Epidermal melanocyte (primary cell): Measurements from ENCODE around the gene E2F3.
A peak's percentile ranks its signal among the peaks of the same experiment; 100 is the strongest.

ENCODE experiments used
- DNase-seq: peaks from one replicate; pipeline ENCODE4 v3.0.0; 2011; ENCODE audit warnings: low spot score; ENCODE audit not compliant: insufficient read length

The E2F3 gene

GRCh38 chr6:20533746-20534294, 132.1 kb downstream of the E2F3 start:
- no peak for DNase-seq

DNA sequence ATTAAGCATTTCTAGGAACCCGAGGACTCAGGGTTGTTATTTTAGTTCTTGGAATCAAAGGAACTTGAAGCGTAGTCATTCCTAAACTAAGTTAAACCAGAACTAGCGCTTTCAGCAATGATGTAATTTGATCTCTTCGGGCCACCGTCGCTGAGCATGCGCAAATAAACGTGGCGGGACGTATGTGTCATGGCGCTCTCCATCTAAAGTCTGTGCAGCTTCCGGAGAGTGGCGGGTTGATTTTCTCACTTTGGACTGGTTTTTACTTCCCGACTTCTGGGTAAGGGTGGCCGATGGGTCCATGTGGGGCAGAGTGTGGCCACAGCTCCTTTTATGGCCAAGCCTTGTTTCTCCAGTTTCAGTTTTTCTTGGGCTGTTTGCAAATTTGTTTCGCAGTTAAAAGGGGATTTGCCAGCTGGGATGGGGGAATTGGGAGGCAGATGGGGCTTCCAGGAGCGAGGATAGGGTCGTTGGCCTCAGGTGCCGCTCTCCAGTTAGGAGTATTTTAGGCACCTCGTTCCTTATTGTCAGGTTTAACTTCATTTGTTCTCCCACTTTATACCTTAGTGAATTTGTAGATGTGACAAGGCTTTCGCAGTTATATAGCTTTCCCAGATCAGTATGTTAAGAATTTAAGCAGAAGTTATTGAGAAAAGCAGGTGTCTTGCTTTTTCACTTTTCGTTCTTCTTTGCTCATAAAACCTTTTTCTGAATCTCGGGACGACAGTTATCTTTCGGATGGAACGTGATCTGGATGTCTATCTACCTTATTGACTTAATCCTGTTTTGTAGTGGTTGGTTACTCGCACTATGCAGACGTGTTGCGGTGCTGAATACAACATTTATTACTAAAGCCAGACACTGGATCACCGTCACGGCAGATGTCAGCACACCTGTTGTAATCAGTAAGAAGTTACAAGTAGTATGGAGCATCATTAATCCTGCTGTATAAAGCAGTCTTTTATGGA, 132.9 kb downstream of the E2F3 start, which contains the start of gene CDKAL1:
Gene CDKAL1 (plus strand): TSS at position 163 of the 968 bp plus-strand sequence. CDS start 11,894 bp downstream, outside the sequence.
- DNase-seq: peak; percentile 52

GRCh38 chr6:20538131-20538662, 136.5 kb downstream of the E2F3 start:
- no peak for DNase-seq

- DNase-seq: no peak
Observed at GRCh38 chr6:20538907-20539306, 137.2 kb downstream of the E2F3 start.

GRCh38 chr6:20539387-20539786, 137.7 kb downstream of the E2F3 start:
- DNase-seq: no peak

- DNase-seq: no peak
Observed at GRCh38 chr6:20540683-20541082, 139.0 kb downstream of the E2F3 start.

GRCh38 chr6:20541382-20541781, 139.7 kb downstream of the E2F3 start:
- no peak for DNase-seq

GRCh38 chr6:20542927-20543602, 141.4 kb downstream of the E2F3 start:
- DNase-seq: no peak
